NCI-H2107 (cell line): ENCODE measurements around the gene MEGF6.
"Not testable (repeated sequence)": the region's sequence is repeated elsewhere in the genome, so short reads cannot be mapped to it uniquely, and the experiment has no call there.

Source experiments
- DNase-seq: peaks from one replicate; lab custom pipeline; 2025; lab: John Stamatoyannopoulos, UW

The MEGF6 gene

DNA sequence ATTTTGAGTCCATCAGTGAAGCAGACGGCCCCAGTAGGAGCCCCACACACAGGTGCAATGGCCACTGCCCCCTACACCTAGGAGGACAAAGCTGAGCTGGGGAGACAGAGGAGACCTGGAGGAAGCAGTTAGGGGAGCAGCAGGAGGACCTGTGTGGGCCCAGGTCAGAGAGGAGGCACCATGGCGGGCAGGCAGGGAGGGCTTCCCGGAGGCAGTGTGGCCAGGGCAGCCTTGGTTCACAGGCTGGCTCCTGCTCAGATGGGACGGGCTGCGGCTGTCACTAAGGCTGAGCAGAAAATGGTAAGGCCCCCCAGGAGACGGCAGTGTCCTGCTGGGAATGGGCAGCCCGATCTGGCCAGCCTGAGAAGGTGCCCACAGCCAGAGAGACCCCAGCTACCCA, 15.4 kb downstream of the MEGF6 start:
- DNase-seq, result no peak

DNA sequence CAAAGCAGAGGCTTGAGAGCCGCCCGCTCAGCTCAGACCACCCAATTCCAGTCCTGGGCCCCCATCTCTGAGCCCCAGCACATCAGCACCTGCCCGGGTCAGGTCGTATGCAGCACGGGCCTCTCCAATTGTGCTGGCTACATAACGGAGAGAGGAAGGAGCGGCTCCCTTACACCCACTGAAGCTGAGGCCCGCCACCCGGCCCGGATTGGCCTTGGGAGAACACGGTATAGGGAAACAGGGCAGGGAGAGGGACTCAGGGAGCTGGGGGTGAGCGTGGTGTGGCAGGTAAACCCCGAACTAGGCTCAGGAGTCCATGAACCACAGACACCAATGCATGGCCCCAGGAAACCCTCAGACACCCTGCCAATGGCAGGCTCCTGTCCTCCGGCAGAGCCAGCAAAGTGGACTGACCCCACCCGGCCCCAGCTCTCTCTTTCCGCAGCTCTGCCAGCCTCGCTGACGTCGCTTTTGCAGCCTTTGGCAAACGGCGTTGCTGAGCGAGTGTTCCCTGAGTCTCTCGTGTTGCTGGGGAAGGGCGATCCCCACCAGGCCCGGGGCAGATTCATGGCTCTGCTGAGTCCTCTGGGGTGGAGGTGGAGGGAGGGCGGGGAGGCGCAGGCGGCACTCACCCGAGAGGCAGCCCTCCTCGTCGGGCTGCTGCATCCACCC, 16.5 kb downstream of the MEGF6 start:
- DNase-seq, result no peak

DNA sequence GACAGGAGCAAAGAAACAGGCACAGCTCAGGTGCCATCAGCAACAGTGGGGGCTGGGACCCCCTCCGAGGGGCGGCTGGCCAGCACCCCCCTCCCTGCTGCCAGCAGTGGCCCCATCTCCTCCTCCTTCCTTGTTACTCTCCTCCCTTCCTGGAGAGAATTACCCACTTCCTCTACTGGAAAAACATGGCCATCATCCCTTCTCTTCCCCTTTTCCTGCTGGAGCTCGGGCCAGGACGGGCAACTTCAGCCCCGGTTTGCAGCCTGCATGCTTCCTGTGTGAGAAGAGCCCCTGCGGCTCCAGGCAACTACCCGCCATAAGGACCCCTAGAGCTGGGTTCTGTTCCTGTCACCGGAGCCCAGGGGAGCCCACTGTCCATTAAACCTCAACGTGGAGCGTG, 17.6 kb downstream of the MEGF6 start:
- no peak for DNase-seq

- DNase-seq, result no peak
Observed at GRCh38 chr1:3593334-3593733, 18.0 kb downstream of the MEGF6 start.

GRCh38 chr1:3590951-3591865, 20.1 kb downstream of the MEGF6 start:
- no peak for DNase-seq

- DNase-seq, result no peak
Observed at GRCh38 chr1:3590139-3590763, 21.1 kb downstream of the MEGF6 start.

DNA sequence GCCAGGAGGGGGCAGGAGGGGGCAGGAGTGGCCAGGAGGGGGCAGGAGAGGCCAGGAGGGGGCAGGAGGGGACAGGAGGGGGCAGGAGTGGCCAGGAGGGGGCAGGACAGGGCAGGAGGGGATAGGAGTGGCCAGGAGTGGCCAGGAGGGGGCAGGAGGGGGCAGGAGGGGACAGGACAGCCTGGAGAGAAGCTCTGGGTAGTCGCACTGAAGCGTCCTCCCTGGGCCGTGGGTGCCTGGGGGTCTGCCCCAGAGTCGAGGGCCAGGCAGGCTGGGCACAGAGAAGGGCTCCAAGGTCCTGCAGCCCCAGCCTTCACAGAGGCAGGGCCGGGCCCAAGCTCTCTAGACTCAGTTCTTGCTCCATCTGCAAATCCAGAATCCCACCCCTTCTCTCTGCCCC, 22.9 kb downstream of the MEGF6 start:
- DNase-seq, result no peak

- DNase-seq, result no peak
Observed at GRCh38 chr1:3586986-3587759, 24.1 kb downstream of the MEGF6 start.

- DNase-seq, result no peak
Observed at GRCh38 chr1:3585940-3586568, 25.3 kb downstream of the MEGF6 start.

- DNase-seq, result not testable (repeated sequence)
Observed at GRCh38 chr1:3585353-3585868, 25.9 kb downstream of the MEGF6 start.

- no peak for DNase-seq
Observed at GRCh38 chr1:3584915-3585314, 26.4 kb downstream of the MEGF6 start.

DNA sequence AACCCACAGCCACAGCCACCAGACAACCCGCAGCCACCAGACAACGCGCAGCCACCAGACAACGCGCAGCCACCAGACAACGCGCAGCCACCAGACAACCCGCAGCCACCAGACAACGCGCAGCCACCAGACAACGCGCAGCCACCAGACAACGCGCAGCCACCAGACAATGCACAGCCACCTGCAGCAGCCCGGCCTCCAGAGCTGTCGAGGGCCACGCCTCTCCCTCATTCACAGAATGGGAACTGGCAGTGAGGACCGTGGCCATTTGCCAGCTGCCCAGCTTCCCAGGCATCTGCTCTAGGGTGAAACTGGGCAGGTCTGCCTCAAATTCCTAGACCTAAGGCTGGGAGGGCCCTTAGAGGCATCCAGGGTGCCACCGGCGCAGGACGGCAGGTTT, 27.6 kb downstream of the MEGF6 start:
- not testable (repeated sequence) for DNase-seq

DNA sequence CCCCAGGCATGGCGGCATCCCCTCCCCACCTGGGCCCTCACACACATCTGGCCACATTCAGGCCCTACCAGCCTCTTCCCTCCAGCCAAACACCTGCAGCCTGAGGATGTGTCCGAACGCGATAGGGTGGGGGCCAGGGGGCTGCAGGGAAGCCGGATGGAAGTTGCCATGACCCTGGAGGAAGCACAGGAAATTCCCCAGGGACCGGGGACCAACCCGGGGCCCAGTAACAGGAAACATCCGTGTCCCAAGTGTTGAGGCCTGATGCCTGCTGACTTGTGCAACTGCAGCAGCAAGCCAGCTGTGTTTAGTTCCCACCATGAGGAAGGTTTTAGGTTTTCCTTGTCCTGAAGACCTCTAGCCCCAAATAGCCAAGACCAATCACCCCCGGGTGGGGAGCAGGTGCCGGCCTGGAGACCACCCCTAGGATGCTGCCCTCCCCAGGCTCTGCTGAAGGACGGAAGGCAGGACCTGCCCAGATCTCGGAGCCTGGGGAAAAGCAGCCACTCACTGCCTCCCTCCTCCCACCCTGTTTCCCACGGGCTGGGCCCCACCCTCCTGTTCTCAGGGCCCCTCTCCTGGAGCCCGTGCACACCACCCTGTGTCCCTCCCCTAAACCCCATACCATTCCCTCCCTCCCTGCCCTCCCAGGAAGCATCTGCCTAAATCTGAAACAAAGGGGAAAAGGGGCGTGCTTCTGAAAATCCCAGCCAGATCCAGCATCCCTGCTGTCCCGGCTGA, 29.8 kb downstream of the MEGF6 start:
- DNase-seq, result no peak

- no peak for DNase-seq
Observed at GRCh38 chr1:3580231-3580630, 31.1 kb downstream of the MEGF6 start.

DNA sequence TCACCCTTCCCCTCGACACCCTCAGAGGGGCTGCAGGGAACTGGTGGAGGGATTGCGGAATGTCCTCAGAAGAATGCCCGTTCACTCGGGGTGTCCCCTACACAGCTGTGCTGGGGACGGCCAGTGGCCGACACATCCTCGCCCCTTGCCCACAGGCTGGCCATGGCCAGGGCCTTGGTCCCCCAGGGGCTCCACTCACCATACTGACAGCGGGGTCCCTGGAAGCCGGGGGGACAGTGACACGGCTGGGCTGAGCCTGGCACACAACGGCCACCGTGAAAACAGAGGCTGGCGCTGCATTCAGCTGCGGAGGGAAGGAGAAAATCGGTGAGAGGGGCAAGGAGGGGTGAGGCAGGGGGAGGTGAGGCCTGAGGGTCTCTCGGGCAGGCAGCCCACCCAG, 31.7 kb downstream of the MEGF6 start:
- no peak for DNase-seq

GRCh38 chr1:3578906-3579305, 32.4 kb downstream of the MEGF6 start:
- no peak for DNase-seq

GRCh38 chr1:3578433-3578805, 32.9 kb downstream of the MEGF6 start:
- no peak for DNase-seq

- DNase-seq, result no peak
Observed at GRCh38 chr1:3577711-3578432, 33.4 kb downstream of the MEGF6 start.

DNA sequence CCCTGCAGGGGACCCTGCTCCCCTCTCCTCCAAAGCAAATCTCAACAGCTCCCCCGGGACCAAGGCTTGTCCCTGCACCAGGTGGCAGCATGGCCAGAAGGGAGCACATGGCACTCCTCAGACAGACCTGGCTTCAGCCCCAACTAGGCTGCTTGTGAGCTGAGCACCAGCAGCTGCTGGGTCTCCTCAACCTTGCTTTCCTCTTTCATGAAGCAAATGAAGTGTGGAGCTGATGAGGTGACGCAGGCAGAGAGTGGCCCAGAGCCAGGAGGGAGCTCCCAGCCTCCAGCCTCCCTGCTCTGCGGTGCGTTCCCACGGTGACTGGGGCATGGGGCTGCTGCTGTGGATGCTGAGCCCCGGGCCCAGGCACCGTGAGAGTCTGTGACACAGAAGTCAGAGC, 34.0 kb downstream of the MEGF6 start:
- no peak for DNase-seq

DNA sequence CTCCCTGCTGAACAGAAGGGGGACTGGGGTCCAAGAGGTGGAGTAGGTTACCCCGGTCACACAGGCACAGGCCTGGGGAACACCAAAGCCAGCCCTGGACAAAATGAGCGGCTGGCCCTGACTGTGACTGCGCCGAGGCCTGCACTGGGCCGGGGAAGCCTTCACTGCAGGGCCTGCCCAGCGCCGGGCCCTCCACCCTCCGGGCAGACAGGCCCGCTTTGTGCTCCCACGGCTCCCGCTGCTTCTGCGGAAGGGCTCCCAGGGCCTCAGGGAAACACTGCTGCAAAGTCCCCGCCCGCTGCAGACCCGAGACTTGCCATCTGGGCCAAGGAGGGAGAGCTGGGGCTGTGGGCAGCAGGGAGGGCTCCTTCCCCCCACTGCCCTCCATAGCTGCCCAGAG, 35.3 kb downstream of the MEGF6 start:
- DNase-seq, result no peak
